Brain microvascular endothelial cell (primary cell): ENCODE measurements around the gene WDFY4.

Experiments
- DNase-seq: peaks from one replicate; pipeline ENCODE4 v3.0.0-alpha.2; 2020
- H3K27ac ChIP-seq: fragments of 250-450 bp; sonication (Bioruptor Pico); 2 replicates; pipeline ENCODE4 v1.5.1; 2020; ENCODE audit warnings: mild to moderate bottlenecking, moderate library complexity
- H3K27me3 ChIP-seq: fragments of 250-450 bp; sonication (Bioruptor Pico); replicated peaks from 2 replicates; pipeline ENCODE4 v1.5.1; 2020; ENCODE audit warnings: mild to moderate bottlenecking
- H3K36me3 ChIP-seq: fragments of 250-450 bp; sonication (Bioruptor Pico); replicated peaks from 2 replicates; pipeline ENCODE4 v1.5.1; 2020; ENCODE audit warnings: mild to moderate bottlenecking
- H3K4me3 ChIP-seq: 2 replicates; pipeline ENCODE4 v1.5.1; 2011; ENCODE audit warnings: low read depth, mild to moderate bottlenecking, control low read depth, low read length, moderate library complexity
- CTCF ChIP-seq: IDR thresholded peaks from 2 replicates; pipeline ENCODE4 v1.5.1; 2011; ENCODE audit warnings: low read depth, mild to moderate bottlenecking, moderate library complexity, low read length, control low read depth, inconsistent platforms; ENCODE audit errors: missing control alignments
- in situ Hi-C: cut with HindIII; loops from 2 replicates; pipeline ENCODE4 v1.10.0; 2017; ENCODE audit warnings: low sequenced_read_pairs, low pct_ligation_motif_present

The WDFY4 gene

DNA sequence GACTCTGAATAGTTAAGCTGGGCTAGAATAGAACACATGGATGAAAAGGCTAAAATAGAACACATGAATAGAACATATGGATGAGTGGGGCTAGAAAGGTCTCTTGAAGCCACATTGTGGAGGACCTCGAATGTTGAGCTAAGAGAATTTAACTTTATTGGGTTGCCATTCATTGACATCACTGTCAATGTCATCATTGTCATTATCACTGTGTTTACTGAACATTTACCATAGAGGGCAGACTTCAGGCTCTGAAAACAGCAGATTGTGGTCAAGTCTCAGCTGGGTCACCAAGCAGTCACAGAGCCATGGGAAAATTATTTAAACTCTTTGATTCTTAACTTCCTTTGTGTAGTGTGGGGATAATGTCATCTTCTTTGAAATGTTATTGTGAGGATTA, 80.4 kb downstream of the WDFY4 start:
- H3K27me3 ChIP-seq: no peaks in the 10 kb centered on the region
- in situ Hi-C loops: no loop called here
- no peak overlapping the region for H3K27ac ChIP-seq
- no peak for TF ChIP-seq CTCF
- DNase-seq: no peak
- no peak overlapping the region for H3K4me3 ChIP-seq
- no peaks in the 10 kb centered on the region for H3K36me3 ChIP-seq

- in situ Hi-C loops: no loop called here
- Histone ChIP-seq H3K36me3 (no peaks in the 10 kb centered on the region), H3K27ac (no peak overlapping the region), H3K27me3 (no peaks in the 10 kb centered on the region), H3K4me3 (no peak overlapping the region)
- no peak for TF ChIP-seq CTCF
- no peak for DNase-seq
Measured at GRCh38 chr10:48765527-48765926, 80.9 kb downstream of the WDFY4 start.

DNA sequence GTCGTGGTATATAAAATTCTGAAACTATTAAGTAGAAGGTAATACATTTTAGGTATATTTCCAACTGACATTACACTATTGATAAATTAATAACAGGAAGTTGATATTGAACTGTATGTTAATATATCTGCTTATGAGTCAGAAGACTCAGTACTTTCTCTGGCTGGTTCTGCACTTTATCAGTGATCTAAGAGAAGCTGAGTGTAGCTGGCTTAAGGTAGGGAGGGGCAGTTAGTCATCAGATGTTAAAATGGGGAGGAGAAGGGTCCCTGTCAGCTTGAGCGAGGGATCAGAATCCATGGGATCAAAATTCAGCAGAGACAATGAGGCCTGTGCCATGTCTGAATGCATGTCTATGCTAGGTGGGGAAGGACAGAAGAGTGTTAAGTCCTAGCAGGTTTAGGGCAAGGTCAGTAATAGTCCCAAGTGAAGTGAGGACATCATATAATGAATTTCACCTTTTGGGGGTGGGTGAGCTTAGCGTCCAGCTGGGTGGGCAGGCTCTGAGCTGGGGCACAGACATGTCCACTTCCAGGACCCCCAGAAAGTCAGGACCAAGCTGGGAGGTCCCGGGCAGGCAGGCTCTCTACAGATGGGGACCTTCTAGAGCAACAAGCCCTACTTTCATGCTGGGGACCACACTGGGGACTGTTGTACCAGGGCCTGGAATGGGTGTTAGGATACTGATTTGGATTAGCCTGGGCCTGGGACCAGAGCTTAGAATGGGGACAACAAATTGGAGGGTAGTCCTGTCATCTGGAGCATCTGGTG, 82.9 kb downstream of the WDFY4 start:
- no peaks in the 10 kb centered on the region for H3K27me3 ChIP-seq
- no peak overlapping the region for H3K4me3 ChIP-seq
- TF ChIP-seq CTCF: no peak
- DNase-seq: no peak
- no peak overlapping the region for H3K27ac ChIP-seq
- H3K36me3 ChIP-seq: no peaks in the 10 kb centered on the region
- in situ Hi-C loops: no loop called here

DNA sequence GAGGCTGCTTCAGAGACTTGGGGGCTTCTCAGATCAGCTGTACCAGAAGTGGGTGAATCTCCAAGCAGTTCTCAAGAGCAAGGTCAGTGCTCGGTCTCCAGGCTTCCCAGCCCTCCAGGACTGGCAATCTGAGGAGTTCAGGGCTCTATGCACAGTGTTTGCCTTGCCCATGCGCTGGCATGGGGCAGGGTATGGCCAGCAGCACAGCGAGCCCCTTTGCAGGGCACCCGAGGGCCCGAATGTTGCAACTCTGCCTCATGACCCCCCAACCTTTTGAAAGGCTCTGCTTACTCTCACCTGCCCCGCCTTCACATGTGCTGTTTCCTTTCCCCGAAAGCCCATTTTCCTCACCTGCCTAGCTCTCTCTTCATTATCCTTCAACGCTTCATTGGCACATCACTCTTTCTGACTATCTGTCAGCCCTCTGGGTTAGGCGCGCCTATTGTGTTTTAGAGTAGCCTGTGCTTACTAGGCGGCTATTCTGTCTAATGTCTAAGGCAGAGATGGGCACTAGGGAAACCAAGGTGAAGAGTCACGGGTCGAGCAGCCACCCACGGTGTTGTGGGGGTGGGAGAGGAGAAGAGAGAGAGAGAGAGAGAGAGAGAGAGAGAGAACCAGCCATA, 83.6 kb downstream of the WDFY4 start:
- Histone ChIP-seq H3K36me3 (no peaks in the 10 kb centered on the region), H3K27ac (no peak overlapping the region), H3K27me3 (no peaks in the 10 kb centered on the region), H3K4me3 (no peak overlapping the region)
- in situ Hi-C loops: no loop called here
- no peak for DNase-seq
- no peak for TF ChIP-seq CTCF

DNA sequence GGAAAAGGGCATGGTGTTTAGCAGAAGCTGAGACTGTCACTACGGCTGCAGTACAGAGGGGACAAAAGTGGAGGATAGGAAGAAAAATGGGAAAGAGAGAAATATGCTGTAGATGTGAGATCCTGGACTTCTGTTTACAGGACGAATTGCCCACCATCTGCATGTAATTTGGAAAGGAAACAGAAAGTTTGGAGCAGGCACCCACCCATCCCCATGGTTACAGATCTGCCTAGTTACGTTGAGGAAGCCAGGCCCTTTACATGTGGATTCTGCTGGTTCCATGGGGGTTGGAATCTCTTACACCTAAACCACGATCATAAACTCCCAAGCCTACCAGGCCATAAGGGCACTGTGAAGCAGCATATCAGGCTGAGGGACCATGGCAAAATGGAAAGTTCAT, 84.3 kb downstream of the WDFY4 start:
- Histone ChIP-seq H3K27ac (no peak overlapping the region), H3K36me3 (no peaks in the 10 kb centered on the region), H3K27me3 (no peaks in the 10 kb centered on the region), H3K4me3 (no peak overlapping the region)
- no peak for DNase-seq
- no peak for TF ChIP-seq CTCF
- in situ Hi-C loops: no loop called here
